SU-DHL-6 (cell line): ENCODE measurements around the gene MLC1.

Experiments
- H2AFZ ChIP-seq: fragments of 200-600 bp; sonication (generic); 2 replicates; pipeline ENCODE4 v1.6.1; 2014; ENCODE audit warnings: low read depth, mild to moderate bottlenecking, moderate library complexity, mixed read lengths, antibody characterized with exemption, low read length; ENCODE audit not compliant: severe bottlenecking
- H3F3A ChIP-seq: fragments of 200-600 bp; shearing (Covaris generic); 2 replicates; pipeline ENCODE4 v1.6.0; 2016; ENCODE audit warnings: antibody characterized with exemption, mild to moderate bottlenecking; ENCODE audit not compliant: insufficient read depth
- H3K27ac ChIP-seq: fragments of 200-600 bp; sonication (generic); 2 replicates; pipeline ENCODE4 v1.5.1; 2016; ENCODE audit warnings: low read depth, mild to moderate bottlenecking, low read length, moderate library complexity, mixed read lengths
- H3K27me3 ChIP-seq: fragments of 200-600 bp; sonication (generic), shearing (Covaris generic); 2 replicates; pipeline ENCODE4 v1.6.0; 2014; ENCODE audit warnings: mild to moderate bottlenecking, low read length
- H3K36me3 ChIP-seq: fragments of 200-600 bp; sonication (generic); 2 replicates; pipeline ENCODE4 v1.6.1; 2014; ENCODE audit warnings: mild to moderate bottlenecking, low read length, mixed read lengths
- H3K4me2 ChIP-seq: fragments of 300-600, 200-600 bp; shearing (Covaris generic), sonication (generic); 2 replicates; pipeline ENCODE4 v1.6.0; 2014; ENCODE audit warnings: low read length, low read depth, mild to moderate bottlenecking; ENCODE audit not compliant: poor library complexity, severe bottlenecking
- H3K4me3 ChIP-seq: fragments of 200-600 bp; sonication (generic); 2 replicates; pipeline ENCODE4 v1.5.1; 2014; ENCODE audit warnings: antibody characterized with exemption, low read length, mild to moderate bottlenecking, mixed read lengths; ENCODE audit not compliant: insufficient read depth, poor library complexity, severe bottlenecking
- H3K79me2 ChIP-seq: fragments of 200-600 bp; sonication (generic); 2 replicates; pipeline ENCODE4 v1.6.1; 2014; ENCODE audit warnings: mild to moderate bottlenecking, low read length, moderate library complexity; ENCODE audit not compliant: insufficient read depth
- H3K9ac ChIP-seq: fragments of 200-600 bp; sonication (generic); 2 replicates; pipeline ENCODE4 v1.7.0; 2014; ENCODE audit warnings: mild to moderate bottlenecking, low read length
- H3K9me2 ChIP-seq: fragments of 200-600 bp; sonication (generic); replicated peaks from 2 replicates; pipeline ENCODE4 v1.6.1; 2014; ENCODE audit warnings: low read length; ENCODE audit not compliant: insufficient read depth
- H3K9me3 ChIP-seq: fragments of 200-600 bp; sonication (generic); 2 replicates; pipeline ENCODE4 v1.6.1; 2014; ENCODE audit warnings: low read length, mixed read lengths; ENCODE audit not compliant: insufficient read depth
- H4K20me1 ChIP-seq: fragments of 200-600 bp; sonication (generic); 2 replicates; pipeline ENCODE4 v1.6.1; 2014; ENCODE audit warnings: low read depth, mild to moderate bottlenecking, antibody characterized with exemption, low read length, moderate library complexity, mixed read lengths
- CTCF ChIP-seq: fragments of 200-600 bp; sonication (generic); IDR thresholded peaks from one replicate; pipeline ENCODE4 v1.5.1; 2017; ENCODE audit warnings: antibody characterized with exemption, mild to moderate bottlenecking, low read length, moderate library complexity; ENCODE audit not compliant: insufficient read depth, poor library complexity, severe bottlenecking
- EZH2phosphoT487 ChIP-seq: fragments of 200-600 bp; sonication (generic), shearing (Covaris generic); conservative IDR thresholded peaks from 2 replicates; pipeline ENCODE4 v1.6.1; 2018; ENCODE audit warnings: mild to moderate bottlenecking, antibody characterized with exemption, low read length, moderate library complexity, mixed read lengths

Gene MLC1

GRCh38 chr22:50017701-50018224 is 67.5 kb downstream of the MLC1 start:
- H3K27me3 ChIP-seq, result no peaks in the 10 kb centered on the region
- no peak overlapping the region for H3K4me2 ChIP-seq
- no peak overlapping the region for H3K4me3 ChIP-seq
- H3K9ac ChIP-seq, result no peak overlapping the region
- H3K9me3 ChIP-seq, result no peaks in the 10 kb centered on the region
- H4K20me1 ChIP-seq, result no peaks in the 10 kb centered on the region
- H3K79me2 ChIP-seq, result no peaks in the 10 kb centered on the region
- TF ChIP-seq CTCF (no peak), EZH2phosphoT487 (no peak)
- H3K27ac ChIP-seq, result no peak overlapping the region
- H2AFZ ChIP-seq, result no peak overlapping the region
- H3F3A ChIP-seq, result no peaks in the 10 kb centered on the region
- H3K9me2 ChIP-seq, result no peaks in the 10 kb centered on the region
- H3K36me3 ChIP-seq, result no peaks in the 10 kb centered on the region

- H3K4me2 ChIP-seq, result no peak overlapping the region
- H3K4me3 ChIP-seq, result no peak overlapping the region
- H2AFZ ChIP-seq, result no peak overlapping the region
- H3K9me2 ChIP-seq, result no peaks in the 10 kb centered on the region
- H3K79me2 ChIP-seq, result no peaks in the 10 kb centered on the region
- no peaks in the 10 kb centered on the region for H3K9me3 ChIP-seq
- H3K27ac ChIP-seq, result no peak overlapping the region
- no peaks in the 10 kb centered on the region for H4K20me1 ChIP-seq
- no peaks in the 10 kb centered on the region for H3K36me3 ChIP-seq
- H3K9ac ChIP-seq, result no peak overlapping the region
- H3F3A ChIP-seq, result no peaks in the 10 kb centered on the region
- no peak for TF ChIP-seq EZH2phosphoT487
- no peak for TF ChIP-seq CTCF
- no peaks in the 10 kb centered on the region for H3K27me3 ChIP-seq
Measured at GRCh38 chr22:50016988-50017700, 68.1 kb downstream of the MLC1 start.

GRCh38 chr22:50016308-50016987 is 68.8 kb downstream of the MLC1 start:
- H3K9ac ChIP-seq, result no peak overlapping the region
- no peak overlapping the region for H3K4me3 ChIP-seq
- H3K27me3 ChIP-seq, result no peaks in the 10 kb centered on the region
- no peaks in the 10 kb centered on the region for H3F3A ChIP-seq
- H3K36me3 ChIP-seq, result no peaks in the 10 kb centered on the region
- no peaks in the 10 kb centered on the region for H4K20me1 ChIP-seq
- no peaks in the 10 kb centered on the region for H3K9me3 ChIP-seq
- H3K79me2 ChIP-seq, result no peaks in the 10 kb centered on the region
- H3K4me2 ChIP-seq, result no peak overlapping the region
- TF ChIP-seq CTCF, result no peak
- TF ChIP-seq EZH2phosphoT487, result no peak
- H3K9me2 ChIP-seq, result no peaks in the 10 kb centered on the region
- H2AFZ ChIP-seq, result no peak overlapping the region
- H3K27ac ChIP-seq, result no peak overlapping the region
